NK-92 (cell line): ENCODE data around the gene NACA2.
"Not testable (repeated sequence)": the region's sequence is repeated elsewhere in the genome, so short reads cannot be mapped to it uniquely, and the experiment has no call there.

ENCODE experiments used
- DNase-seq: peaks from one replicate; lab custom pipeline; 2025; ENCODE audit not compliant: unreplicated experiment; lab: John Stamatoyannopoulos, UW

The NACA2 gene

DNA sequence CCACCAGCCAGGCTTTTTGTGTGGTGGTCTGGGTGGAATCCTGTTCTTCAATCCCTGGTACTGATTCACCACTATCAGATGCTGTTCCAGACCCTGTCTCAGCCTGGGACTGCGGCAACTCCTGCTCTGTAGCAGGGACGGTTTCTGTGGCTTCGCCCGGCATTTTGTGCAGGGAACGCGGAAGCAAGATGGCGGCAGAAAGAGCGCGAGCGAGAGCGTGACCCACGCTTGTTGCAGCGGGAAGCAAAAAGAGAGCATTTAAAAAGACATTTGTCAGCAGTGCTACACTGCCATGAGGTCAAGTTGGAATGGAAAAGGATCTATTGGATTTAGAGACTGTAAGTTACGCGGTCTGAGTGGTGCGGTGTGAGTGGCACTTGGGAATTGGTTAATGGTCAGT is at the start of gene NACA2:
TSS of gene NACA2 (minus strand) at position 202 of the 400 bp plus-strand sequence. CDS start at position 163, 39 bp downstream.
- DNase-seq: no peak

- DNase-seq: no peak
Measured at GRCh38 chr17:61639818-61640217, 48.8 kb upstream of the NACA2 start.

GRCh38 chr17:61638087-61638486 is 47.1 kb upstream of the NACA2 start:
- no peak for DNase-seq

GRCh38 chr17:61635913-61636432 is 45.0 kb upstream of the NACA2 start:
- DNase-seq: no peak

DNA sequence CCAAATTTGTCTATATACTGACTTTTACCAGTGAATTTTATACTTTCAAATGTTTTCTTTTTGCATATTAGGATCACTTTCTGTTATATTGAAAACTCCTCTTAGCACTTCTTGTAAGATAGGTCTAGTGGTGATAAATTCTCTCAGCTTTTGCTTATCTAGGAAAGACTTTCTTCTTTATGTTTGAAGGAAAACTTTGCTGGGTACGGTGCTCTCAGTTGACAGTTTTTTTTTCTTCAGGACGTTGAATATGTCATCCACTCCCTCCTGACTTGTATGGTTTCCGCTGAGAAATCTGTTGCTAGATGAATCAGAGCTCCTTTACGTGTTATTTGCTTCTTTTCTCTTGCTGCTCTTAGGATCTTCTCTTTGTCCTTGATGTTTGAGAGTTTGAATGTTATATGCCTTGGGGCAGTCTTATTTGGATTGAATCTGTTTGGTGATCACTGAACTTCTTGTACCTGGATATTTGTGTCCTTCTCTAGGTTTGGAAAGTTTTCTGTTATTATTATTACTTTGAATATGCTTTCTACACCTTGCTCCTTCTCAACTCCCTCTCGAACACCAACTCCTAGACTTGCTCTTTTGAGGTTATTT is 44.0 kb upstream of the NACA2 start:
- no peak for DNase-seq

GRCh38 chr17:61634011-61634539 is 43.1 kb upstream of the NACA2 start:
- DNase-seq: no peak

GRCh38 chr17:61632826-61633225 is 41.8 kb upstream of the NACA2 start:
- no peak for DNase-seq

DNA sequence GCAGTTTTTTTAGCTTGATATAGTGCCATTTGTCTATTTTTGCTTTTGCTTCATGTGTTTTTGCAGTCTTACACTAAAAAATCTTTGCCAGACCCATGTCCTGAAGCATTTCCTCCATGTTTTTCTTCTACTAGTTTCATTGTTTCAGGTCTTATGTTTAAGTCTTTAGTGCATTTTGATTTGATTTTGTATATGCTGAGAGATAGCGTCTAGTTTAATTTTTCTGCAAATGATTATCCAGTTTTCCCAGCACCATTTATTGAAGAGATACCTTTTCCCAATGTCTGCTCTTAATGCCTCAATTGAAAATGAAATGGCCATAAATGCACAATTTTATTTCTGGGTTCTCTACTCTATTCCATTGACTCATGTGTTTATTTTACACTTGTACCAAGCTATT is 40.8 kb upstream of the NACA2 start:
- DNase-seq: no peak

DNA sequence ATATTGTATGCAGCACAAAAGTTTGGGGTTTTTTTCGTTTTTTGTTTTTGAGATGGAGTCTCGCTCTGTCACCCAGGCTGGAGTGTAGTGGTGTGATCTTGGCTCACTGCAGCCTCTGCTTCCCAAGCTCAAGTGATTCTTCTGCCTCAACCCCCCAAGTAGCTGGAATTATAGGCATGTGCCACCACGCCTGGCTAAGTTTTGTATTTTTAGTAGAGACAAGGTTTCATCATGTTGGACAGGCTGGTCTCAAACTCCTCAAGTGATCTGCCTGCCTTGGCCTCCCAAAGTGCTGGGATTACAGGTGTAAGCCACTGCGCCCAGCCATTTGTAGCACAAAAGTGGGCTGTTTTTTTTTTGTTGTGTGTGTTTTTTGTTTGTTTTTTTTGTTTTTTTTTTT is 37.1 kb upstream of the NACA2 start:
- DNase-seq: not testable (repeated sequence)

GRCh38 chr17:61627658-61628057 is 36.6 kb upstream of the NACA2 start:
- no peak for DNase-seq

GRCh38 chr17:61627125-61627524 is 36.1 kb upstream of the NACA2 start:
- DNase-seq: no peak

DNA sequence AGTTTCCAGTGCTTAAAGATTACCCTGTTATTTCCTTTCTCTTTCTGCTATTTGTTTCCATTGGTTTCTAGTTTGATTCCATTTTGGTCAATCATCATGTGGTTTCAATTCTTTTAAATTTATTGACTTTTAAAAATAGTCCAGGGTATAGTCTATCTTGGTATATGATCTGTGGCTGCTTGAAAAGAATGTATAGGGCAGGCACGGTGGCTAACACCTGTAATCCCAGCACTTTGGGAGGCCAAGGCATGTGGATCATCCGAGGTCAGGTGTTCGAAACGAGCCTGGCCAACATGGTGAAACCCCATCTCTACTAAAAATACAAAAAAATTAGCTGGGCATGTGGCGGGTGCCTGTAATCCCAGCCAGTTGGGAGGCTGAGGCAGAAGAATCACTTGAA is 34.5 kb upstream of the NACA2 start:
- no peak for DNase-seq

DNA sequence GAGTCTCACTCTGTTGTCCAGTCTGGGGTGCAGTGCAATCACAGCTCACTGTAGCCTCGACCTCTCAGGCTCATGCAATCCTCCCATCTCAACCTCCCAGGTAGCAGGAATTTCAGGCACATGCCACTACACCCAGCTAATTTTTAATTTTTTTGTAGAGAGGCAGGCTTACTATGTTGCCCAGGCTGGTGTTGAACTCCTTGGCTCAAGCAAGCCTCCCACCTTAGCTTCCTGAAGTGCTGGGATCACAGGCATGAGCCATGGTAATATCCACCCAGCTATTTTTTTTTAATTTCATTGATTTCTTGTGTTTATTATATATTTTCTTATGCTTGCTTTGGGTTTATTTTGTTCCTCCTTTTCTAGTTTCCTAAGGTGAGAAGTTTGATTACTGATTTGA is 33.9 kb upstream of the NACA2 start:
- DNase-seq: no peak

- no peak for DNase-seq
Measured at GRCh38 chr17:61621317-61621716, 30.3 kb upstream of the NACA2 start.

- no peak for DNase-seq
Measured at GRCh38 chr17:61619953-61620352, 28.9 kb upstream of the NACA2 start.

GRCh38 chr17:61619493-61619892 is 28.5 kb upstream of the NACA2 start:
- no peak for DNase-seq

DNA sequence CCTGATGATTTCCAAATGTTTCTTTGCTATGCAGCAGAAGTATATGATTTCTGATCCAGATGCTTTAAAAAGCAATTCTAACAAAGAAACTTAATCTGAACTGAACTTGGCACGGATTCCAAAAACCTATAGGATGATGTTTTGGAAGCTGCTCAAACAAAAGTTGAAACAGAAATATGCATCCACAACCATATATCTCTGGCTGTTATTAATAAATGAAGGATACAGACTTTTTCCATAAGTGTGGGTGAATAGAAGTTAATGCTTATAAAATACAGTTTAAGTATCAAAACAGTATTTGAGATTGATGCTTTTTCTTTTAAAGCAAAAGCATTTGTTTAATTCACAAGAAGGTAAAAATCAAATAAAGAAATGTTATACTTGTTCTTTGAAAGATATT is 27.9 kb upstream of the NACA2 start:
- no peak for DNase-seq

- DNase-seq: no peak
Measured at GRCh38 chr17:61617330-61617729, 26.3 kb upstream of the NACA2 start.

DNA sequence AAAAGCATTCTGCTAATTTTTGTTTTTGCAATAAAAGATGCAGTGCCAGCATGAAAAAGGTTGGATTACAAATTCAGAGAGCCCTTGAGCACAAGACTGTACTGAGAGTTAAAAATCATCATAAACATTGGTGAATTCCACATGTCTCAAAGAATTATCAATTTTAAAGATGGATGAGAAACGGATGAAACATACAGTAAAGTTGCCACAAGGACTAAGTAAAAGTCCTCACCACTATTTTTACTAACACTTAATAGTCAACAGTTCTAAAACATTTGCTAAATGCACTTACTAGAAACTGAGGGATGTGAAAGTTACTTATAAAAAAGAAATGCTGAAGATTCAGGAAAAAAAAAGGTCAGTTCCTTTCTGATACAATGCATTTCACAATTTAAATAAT is 25.8 kb upstream of the NACA2 start:
- no peak for DNase-seq

DNA sequence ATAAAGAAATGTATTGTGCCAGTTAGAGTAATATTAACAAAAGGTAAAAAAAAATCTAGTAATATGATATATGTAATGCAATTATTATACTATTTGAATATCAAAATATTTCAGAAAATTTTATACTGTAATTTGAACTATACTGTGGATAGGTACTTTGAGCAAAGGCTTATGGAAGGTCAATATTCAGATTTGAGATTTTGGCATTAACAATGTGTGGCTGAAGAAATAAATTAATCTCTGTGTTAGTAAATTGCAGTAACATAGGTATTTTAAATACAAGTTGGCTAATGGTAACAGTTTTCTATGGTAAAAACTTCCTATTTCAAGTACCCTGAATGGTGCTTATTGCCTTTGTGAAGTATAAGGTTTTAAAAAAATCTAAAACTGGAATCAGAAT is 23.2 kb upstream of the NACA2 start:
- no peak for DNase-seq

GRCh38 chr17:61611323-61611722 is 20.3 kb upstream of the NACA2 start:
- DNase-seq: no peak

GRCh38 chr17:61605692-61606091 is 14.7 kb upstream of the NACA2 start:
- DNase-seq: no peak

DNA sequence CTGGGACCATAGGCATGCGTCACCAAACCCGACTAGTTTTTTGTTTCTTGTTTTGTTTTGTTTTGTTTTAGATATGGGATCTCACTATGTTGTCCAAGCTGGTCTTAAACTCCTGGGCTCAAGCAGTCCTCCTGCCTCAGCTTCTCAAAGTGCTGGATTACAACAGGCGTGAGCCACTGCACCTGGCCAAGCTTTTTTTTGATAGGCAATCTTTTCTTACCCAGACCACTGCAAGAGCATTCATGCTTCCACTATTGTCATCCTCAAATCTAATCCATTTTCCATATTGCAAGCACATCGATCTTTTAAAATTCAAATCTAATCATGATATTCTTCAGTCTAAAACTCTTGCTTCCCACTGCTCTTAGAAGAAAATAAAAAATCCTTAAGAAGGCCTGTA is 10.3 kb upstream of the NACA2 start:
- no peak for DNase-seq
